ENCODE results near the gene KIF5B.
"Not testable (repeated sequence)": the region's sequence is repeated elsewhere in the genome, so short reads cannot be mapped to it uniquely, and the experiment has no call there.

The KIF5B gene

GRCh38 chr10:32005050-32005449 lies 51.2 kb downstream of the KIF5B start:
- DNase-seq = peak; percentile 55

- no peak for DNase-seq
Measured at GRCh38 chr10:32004161-32004591, 52.0 kb downstream of the KIF5B start.

- no peak for DNase-seq
Measured at GRCh38 chr10:32002531-32002930, 53.7 kb downstream of the KIF5B start.

- DNase-seq = peak; percentile 64
Measured at GRCh38 chr10:32000937-32001336, 55.3 kb downstream of the KIF5B start.

- DNase-seq = no peak
Measured at GRCh38 chr10:31999836-32000235, 56.4 kb downstream of the KIF5B start.

DNA sequence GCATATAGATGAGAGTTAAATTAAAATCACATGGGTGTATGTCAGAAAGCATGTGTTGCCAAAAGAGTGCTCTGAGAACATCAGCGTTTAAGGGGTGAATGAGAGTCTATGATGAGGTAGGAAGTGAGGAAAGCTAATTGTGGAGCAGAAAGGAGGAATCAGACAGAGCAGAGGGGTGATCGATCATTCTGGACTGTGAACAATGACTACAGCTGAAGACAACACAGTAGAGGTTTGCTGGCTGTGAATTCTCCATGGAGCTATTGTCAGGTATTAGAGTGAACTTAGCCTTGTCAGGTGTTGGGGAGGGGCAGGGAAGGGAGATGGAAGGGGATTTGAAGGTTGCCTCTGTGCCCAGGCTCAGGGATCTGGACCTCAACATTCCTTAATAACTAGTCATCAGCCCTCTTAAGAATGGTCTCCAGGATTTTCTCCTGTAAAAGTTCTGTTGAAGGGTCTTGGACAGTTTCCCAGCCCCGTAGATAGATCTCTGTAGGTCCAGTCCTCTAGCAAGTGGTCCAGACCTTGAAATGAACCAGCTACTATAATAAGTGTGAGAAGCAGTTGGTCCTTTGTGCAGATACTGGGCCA lies 57.1 kb downstream of the KIF5B start:
- DNase-seq = peak; percentile 10

DNA sequence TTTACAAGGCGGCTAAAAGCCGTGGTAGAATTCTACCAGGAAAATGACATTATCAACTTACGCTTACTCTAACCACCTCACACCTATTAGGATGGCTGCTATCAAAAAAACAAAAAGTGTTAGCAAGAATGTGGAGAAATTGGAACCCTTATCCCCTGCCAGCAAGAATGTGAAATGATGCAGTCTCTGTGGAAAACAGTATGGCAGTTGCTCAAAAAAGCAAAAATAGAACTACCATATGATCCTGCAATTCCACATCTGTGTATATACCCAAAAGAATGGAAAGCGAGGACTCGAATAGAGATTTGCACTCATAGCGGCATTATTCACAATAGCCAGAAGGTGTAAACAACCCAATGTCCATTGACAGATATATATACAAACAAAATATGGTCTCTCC lies 61.3 kb downstream of the KIF5B start:
- no peak for DNase-seq

- no peak for DNase-seq
Measured at GRCh38 chr10:31990937-31991336, 65.3 kb downstream of the KIF5B start.

DNA sequence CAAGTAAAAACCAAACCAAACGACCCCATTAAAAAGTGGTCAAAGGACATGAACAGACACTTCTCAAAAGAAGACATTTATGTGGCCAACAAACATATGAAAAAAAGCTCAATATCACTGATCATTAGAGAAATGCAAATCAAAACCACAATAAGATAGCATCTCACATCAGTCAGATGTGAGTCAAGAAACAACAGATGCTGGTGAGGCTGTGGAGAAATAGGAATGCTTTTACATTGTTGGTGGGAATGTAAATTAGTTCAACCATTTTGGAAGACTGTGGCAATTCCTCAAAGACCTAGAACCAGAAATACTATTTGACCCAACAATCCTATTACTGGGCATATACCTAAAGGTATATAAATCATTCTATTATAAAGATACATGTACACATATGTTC lies 68.4 kb downstream of the KIF5B start:
- DNase-seq = peak; percentile 17

- no peak for DNase-seq
Measured at GRCh38 chr10:31982111-31982510, 74.1 kb downstream of the KIF5B start.

DNA sequence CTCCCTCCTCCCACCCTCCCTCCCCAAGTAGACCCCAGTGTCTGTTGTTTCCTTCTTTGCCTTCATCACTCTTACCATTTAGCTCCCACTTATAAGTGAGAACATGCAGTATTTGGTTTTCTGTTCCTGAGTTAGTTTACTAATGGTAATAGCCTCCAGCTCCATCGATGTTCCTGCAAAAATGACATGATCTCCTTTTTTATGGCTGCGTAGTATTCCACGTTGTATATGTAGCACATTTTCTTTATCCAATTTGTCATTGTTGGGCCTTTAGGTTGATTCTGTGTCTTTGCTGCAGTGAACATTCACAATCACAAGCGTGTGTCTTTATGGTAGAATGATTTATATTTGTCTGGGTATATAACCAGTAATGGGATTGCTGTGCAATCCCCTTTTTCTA lies 75.8 kb downstream of the KIF5B start:
- no peak for DNase-seq

DNA sequence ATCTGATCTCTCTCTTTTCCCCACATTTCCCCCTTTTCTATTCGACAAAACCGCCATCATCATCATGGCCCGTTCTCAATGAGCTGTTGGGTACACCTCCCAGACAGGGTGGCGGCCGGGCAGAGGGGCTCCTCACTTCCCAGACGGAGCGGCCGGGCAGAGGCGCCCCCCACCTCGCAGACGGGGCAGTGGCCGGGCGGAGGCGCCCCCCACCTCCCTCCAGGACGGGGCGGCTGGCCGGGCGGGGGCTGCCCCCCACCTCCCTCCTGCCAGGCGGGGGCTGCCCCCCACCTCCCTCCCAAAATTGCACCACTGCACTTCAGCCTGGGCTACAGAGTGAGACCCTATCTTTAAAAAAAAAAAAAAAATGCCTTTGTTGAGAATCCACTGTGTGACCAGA lies 77.2 kb downstream of the KIF5B start:
- not testable (repeated sequence) for DNase-seq

DNA sequence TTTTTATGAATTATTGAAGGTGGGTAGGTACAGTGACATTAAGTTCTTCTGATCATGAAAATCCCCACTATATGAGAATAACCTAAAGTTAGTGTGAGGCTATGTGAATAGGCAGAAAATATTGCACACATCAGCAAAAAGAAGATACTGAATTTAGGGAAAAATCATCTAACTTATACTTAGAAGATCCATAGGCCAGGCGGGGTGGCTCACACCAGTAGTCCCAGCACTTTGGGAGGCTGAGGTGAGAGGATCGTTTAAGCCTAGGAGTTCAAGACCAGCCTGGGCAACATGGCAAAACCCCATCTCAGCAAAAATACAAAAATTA lies 78.1 kb downstream of the KIF5B start:
- no peak for DNase-seq

GRCh38 chr10:31977440-31978155 lies 78.6 kb downstream of the KIF5B start:
- DNase-seq = peak; percentile 43

DNA sequence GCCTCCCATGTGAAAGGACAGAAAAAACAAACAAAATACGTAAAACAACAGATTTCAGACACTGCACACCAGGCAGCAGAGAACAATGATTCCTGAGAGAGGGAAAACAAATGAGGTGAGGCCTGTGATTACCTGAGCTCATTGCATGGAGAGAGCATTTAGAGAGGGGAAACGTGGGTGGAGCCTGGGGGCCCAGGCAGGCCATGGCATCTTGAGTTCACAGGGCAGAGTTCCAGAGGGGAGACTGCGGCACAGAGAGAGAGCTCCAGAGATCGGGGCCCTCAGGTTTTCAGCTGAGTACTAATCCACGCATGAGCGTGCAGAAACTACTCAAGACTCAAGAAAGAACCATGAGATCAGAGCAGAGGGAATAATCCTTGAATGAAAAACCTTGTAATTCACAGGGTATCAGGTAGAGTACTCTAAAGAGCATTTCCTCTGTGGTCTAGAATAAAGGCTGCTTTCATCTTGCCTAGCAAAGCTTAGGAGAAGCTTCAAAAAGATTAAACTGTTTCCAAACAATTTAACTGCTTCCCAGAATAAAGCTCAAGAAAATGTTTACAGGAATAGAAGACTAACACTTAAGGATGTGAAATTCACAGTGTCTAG lies 81.0 kb downstream of the KIF5B start:
- DNase-seq = no peak

DNA sequence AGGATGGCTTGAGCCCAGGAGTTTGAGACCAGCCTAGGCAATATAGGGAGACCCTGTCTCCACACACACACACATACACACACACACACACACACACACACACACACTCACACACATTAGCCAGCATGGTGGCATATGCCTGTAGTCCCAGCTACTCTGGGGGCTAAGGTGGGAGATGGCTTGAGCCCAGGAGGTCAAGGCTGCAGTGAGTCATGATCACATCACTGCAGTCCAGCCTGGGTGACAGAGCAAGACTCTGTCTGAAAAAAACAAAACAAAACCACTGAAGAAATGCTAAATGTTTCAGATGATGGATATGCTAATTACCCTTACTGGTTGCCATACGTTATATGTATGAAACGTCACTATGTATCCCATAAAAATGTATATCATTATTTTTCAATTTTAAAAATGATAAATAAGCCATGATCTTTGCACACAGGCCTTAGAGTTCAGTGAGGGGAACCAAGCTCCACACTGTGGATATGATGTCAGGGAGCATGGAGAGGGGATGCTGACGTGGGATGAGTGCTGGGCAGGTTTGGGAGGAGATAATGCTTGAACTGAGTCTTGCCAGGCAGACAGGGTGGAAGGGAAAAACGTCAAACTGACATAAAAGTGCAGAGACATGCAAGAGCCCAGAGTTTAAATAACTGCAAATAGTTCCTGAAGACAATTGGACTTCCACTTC lies 81.6 kb downstream of the KIF5B start:
- peak; percentile 13 for DNase-seq

- DNase-seq = no peak
Measured at GRCh38 chr10:31972519-31973041, 83.6 kb downstream of the KIF5B start.

DNA sequence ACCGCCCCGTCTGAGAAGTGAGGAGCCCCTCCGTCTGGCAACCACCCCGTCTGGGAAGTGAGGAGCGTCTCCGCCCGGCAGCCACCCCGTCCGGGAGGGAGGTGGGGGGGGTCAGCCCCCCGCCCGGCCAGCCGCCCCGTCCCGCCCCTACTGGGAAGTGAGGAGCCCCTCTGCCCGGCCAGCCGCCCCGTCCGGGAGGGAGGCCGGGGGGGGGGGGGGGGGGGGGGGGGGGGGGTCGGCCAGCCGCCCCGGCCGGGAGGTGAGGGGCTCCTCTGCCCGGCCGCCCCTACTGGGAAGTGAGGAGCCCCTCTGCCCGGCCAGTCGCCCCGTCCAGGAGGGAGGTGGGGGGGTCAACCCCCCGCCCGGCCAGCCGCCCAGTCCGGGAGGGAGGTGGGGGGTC lies 86.4 kb downstream of the KIF5B start:
- DNase-seq = not testable (repeated sequence)

DNA sequence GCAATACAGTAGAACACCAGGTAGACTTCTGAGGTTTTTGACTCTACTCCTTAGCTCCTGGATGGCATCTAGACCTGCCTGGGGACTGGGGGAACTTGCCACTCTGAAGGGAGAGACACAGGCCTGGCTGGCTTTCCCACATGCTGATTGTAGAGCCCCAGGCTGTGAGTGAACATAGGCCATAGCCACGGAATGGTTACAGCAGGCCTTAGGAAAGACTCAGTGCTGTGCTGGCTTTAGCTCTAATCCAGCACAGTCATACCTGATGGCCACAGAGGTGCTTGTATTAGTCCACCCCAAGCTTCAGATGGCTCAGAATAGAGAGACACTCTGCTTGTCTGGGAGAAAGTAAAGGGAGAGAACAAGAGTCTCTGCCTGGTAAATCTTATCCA lies 92.6 kb downstream of the KIF5B start:
- no peak for DNase-seq

DNA sequence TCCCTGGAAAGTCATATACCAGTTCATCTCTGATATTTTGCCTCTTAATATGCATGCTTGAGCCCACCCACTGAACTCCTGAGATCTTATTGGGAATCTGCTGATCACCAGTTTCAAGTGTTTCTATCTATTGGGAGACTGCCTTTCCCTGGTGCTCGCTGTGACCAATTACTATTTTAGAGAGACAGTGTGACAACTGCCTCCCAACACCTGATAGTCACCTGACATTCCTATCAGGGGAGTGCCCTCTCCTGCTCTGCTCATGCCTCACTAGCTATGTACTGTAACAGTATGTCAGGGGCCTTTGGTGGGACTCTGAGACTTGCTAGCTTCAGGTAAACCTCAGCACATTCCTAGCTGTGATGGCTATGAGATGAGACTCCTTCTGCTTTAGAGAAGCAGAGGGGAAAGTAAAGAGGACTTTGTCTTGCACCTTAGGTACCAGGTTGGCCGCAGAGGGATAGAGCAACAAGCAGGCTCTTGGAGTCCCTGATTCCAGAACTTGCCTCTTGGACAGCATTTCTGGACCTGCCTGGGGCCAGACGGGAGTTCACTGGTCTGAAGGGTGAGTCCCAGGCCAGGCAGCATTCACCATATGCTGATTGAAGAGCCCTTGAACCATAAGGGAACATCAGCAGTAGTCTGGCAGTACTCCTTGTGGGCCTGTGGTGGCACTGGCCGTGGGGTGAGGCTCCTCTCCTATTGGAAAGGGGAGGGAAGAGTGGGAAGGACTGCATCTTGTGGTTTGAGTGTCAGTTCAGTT lies 93.2 kb downstream of the KIF5B start:
- no peak for DNase-seq

DNA sequence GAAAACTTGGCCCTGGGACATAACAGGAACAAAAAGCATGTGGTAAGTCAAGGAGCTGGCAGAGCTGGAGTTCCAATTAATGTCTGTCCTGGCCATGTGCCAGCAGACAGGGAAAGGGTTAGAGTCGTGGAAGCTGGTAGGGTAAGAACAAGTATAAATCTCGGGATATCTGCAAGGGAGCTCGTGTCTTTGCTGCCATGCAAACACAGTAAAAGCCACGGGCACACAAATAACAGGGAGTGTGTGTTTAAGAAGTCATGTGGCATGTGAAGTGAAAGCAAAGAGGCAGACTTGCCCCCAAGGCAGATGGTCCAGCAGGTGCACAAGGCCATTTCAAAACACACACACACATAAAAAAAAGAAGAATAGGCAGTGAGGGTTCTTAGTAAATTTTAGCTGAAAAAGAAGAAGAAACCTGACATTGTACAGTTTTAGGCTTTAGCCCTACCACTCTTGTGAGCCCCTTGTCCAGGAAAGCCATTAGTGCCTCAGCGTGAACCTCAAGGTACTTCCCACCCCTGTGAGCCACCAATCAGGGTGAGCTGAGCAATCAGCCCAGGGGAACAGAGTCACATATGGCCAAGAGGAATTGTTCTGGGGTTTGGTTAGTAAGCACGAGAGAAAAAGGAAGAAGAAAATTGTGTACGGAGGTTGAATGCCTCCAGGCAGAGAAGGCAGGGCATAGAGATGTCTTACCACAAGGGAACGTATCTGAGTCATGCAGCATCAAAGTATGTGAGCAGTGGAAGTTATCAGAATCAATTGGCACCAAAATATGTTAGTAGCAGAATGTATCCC lies 94.7 kb downstream of the KIF5B start:
- DNase-seq = peak; percentile 26

All from fibroblast of skin of abdomen (primary cell).